Endothelial cell of umbilical vein (primary cell): ENCODE results near the gene SLC47A2. TPM values are rescaled to one million over a fixed set of nuclear protein-coding genes. Genes with fewer than 3 reads are reported as not detected.

ENCODE experiments used
- BruUV-seq: library from RNA; stranded (reverse); fragments of 400-500 nt; replicated peaks from 2 replicates; lab custom pipeline; 2021; lab: Mats Ljungman, UMichigan
- CTCF ChIA-PET: fragments of 300-600, 350-600 bp; sonication (Branson Sonifier 250); formaldehyde crosslinking; loops from one replicate; lab custom pipeline; 2021; ENCODE audit warnings: antibody characterized with exemption, inconsistent platforms; lab: Charles Lee
- POLR2A ChIA-PET: fragments of 300-600, 350-600 bp; sonication (Branson Sonifier 250); formaldehyde crosslinking; loops from one replicate; lab custom pipeline; 2021; ENCODE audit warnings: antibody characterized with exemption, inconsistent platforms; lab: Charles Lee
- DNase-seq: peaks from one replicate; pipeline ENCODE4 v3.0.0-alpha.2; 2011; ENCODE audit warnings: low read depth, low spot score
- FAIRE-seq: peaks from 2 replicates; lab custom pipeline; 2011; peaks lifted over from hg19 to GRCh38; lab: Jason Lieb, UNC
- H2AFZ ChIP-seq: 2 replicates; pipeline ENCODE4 v1.6.0; 2012; ENCODE audit warnings: low read depth, low read length, control low read depth, inconsistent platforms
- H3K27ac ChIP-seq: 2 replicates; pipeline ENCODE4 v1.5.1; 2011; ENCODE audit warnings: low read depth, mild to moderate bottlenecking, control low read depth, low read length, moderate library complexity; ENCODE audit not compliant: insufficient read depth
- H3K27me3 ChIP-seq, 2 experiments: 2 replicates each; pipeline versions ENCODE4 v1.6.0 to v1.6.1; 2011; ENCODE audit warnings: low read length in 2 of 2, mixed read lengths in 1 of 2; ENCODE audit not compliant: control insufficient read depth in 2 of 2, insufficient read depth in 2 of 2
- H3K36me3 ChIP-seq, 2 experiments: 2 replicates in 1 of 2; 3 replicates in 1 of 2; pipeline ENCODE4 v1.5.1; 2011; ENCODE audit warnings: low read length in 2 of 2, mild to moderate bottlenecking in 1 of 2, moderate library complexity in 1 of 2; ENCODE audit not compliant: control insufficient read depth in 2 of 2, insufficient read depth in 2 of 2; ENCODE audit errors: extremely low read depth in 1 of 2
- H3K4me1 ChIP-seq: 3 replicates; pipeline ENCODE4 v1.5.1; 2011; ENCODE audit warnings: mild to moderate bottlenecking, low read length; ENCODE audit not compliant: control insufficient read depth, insufficient read depth; ENCODE audit errors: extremely low read depth
- H3K4me2 ChIP-seq: 2 replicates; pipeline ENCODE4 v1.6.1; 2011; ENCODE audit warnings: low read length, control low read depth, mixed read lengths; ENCODE audit not compliant: insufficient read depth
- H3K4me3 ChIP-seq, 3 experiments: fragments of 200-600 bp in 1 of 3; sonication (generic), shearing (Covaris generic) in 1 of 3; replicated peaks in 1 of 3; 2 replicates each; pipeline ENCODE4 v1.5.1; 2011 to 2016; ENCODE audit warnings: control low read depth in 3 of 3, low read length in 3 of 3, mild to moderate bottlenecking in 2 of 3, inconsistent platforms in 1 of 3, low read depth in 1 of 3, moderate library complexity in 1 of 3; ENCODE audit not compliant: insufficient read depth in 1 of 3
- H3K79me2 ChIP-seq: 2 replicates; pipeline ENCODE4 v1.6.0; 2012; ENCODE audit warnings: low read length, inconsistent platforms; ENCODE audit not compliant: control insufficient read depth, insufficient read depth
- H3K9ac ChIP-seq: replicated peaks from 2 replicates; pipeline ENCODE3; 2011; ENCODE audit warnings: low read length, control low read depth; ENCODE audit not compliant: insufficient read depth; ENCODE audit errors: extremely low read depth
- H3K9me1 ChIP-seq: replicated peaks from 3 replicates; pipeline ENCODE4 v1.6.0; 2011; ENCODE audit warnings: mild to moderate bottlenecking, low read length; ENCODE audit not compliant: control insufficient read depth, insufficient read depth; ENCODE audit errors: extremely low read depth
- H3K9me3 ChIP-seq: replicated peaks from 2 replicates; pipeline ENCODE4 v1.5.1; 2012; ENCODE audit warnings: low read length, inconsistent platforms; ENCODE audit not compliant: control insufficient read depth, insufficient read depth
- H4K20me1 ChIP-seq: replicated peaks from 2 replicates; pipeline ENCODE3; 2011; ENCODE audit warnings: mild to moderate bottlenecking, low read length; ENCODE audit not compliant: control insufficient read depth, insufficient read depth; ENCODE audit errors: extremely low read depth
- GATA2 ChIP-seq: IDR thresholded peaks from 2 replicates; pipeline ENCODE4 v1.7.0; 2011; ENCODE audit warnings: low read depth, mild to moderate bottlenecking, moderate library complexity, mixed read lengths, low read length; ENCODE audit not compliant: insufficient read length, insufficient read depth
- MYC ChIP-seq: IDR thresholded peaks from one replicate; pipeline ENCODE4 v1.6.1; 2011; ENCODE audit warnings: mild to moderate bottlenecking, low read depth, low read length
- POLR2A ChIP-seq: IDR thresholded peaks from 2 replicates; pipeline ENCODE4 v1.6.1; 2012; ENCODE audit warnings: low read depth, mild to moderate bottlenecking, control low read depth, low read length
- dilution Hi-C: fragments of 300-500 bp; cut with MboI; formaldehyde crosslinking; loops from one replicate; pipeline ENCODE4 v1.15.0; 2019; ENCODE audit warnings: low sequenced_read_pairs; ENCODE audit not compliant: extremely low pct_ligation_motif_present
- intact Hi-C: fragments of 100-400 bp; cut with micrococcal nuclease; formaldehyde crosslinking; loops from one replicate; pipeline ENCODE4 v1.10.0; 2022
- polyA plus RNA-seq, 4 experiments: library from polyadenylated mRNA; depleted of rRNA in 3 of 4; stranded (reverse) in 3 of 4; unstranded in 1 of 4; fragments of >200 nt; gene quantifications; 2 replicates each; pipeline versions ENCODE4 v1.2.1 to v1.2.3, GENCODE V29; 2011 to 2012; ENCODE audit warnings: missing spikeins in 1 of 4
- total RNA-seq: library from RNA; stranded (reverse); gene quantifications from 2 replicates; pipeline ENCODE4 v1.2.3, GENCODE V29; 2021
- TF ChIP-seq, protein P1 (sequence below), 2 donors: IDR thresholded peaks; 1 replicate in 1 of 2; 2 replicates in 1 of 2; pipeline ENCODE4 v1.5.1; 2011; ENCODE audit warnings: low read length in 2 of 2, mild to moderate bottlenecking in 2 of 2, moderate library complexity in 2 of 2, control low read depth in 1 of 2, inconsistent platforms in 1 of 2, low read depth in 1 of 2; ENCODE audit not compliant: insufficient read depth in 1 of 2; ENCODE audit errors: extremely low read depth in 1 of 2
- TF ChIP-seq, protein P2 (sequence below): IDR thresholded peaks from 2 replicates; pipeline ENCODE4 v1.6.1; 2011; ENCODE audit not compliant: insufficient read depth, insufficient read length

Gene SLC47A2
- total and polyA plus RNA-seq, 2 donors (not counting 3 experiments of a cell fraction or from before 2014, with no cell fraction given), result not detected

DNA sequence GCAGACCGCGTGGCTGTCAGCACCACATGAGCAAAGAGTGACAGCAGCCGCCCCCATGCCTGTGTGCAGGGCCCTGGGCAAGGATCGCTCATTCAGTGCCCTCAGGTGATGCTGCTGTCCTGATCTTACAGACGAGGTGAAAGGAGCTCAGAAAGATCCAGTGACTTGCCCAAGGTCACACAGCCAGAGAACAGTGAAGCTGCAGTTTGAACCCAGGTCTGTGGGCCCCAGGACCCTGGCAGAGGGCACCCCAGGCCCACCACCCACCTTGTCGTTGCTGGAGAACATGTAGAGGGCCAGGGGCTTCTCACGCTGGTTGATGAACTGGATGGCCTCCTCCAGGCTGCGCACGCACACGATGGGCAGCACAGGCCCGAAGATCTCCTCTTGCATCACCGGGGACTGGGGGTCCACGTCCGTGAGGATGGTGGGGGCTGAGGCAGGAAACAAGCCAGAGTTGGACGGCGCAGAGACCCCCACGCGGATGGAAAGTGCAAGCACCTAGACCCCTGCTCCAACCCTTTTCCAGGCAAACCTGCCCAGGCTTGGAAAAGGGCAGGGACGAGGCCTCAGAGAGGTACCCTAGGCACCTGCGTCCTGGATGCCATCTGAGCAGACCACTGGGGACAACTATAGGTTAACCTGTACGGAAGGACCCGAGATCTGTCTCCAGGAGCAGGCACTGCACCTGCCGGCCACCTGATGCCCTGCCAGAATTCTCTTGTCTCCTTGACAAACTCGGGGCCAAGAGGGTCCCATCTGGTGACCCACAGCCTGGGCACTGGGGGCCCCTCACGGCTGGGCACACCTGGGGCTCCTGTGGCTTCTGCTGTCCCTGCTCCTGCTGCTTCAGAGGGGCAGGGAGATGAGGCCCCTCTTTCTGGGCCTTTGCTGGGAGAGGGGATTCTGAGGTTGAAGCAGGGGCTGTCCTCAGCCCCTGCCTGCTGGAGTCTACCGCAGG, 23.1 kb upstream of the SLC47A2 start:
- Histone ChIP-seq H3K9me1 (no peaks in the 10 kb centered on the region), H3K36me3 (no peaks in the 10 kb centered on the region), H3K9ac (no peak overlapping the region), H3K4me1 (peaks cover 2% of the 10 kb centered on the region), H3K4me2 (no peak overlapping the region), H4K20me1 (no peaks in the 10 kb centered on the region), H2AFZ (no peak overlapping the region), H3K79me2 (no peaks in the 10 kb centered on the region), H3K27ac (no peak overlapping the region), H3K9me3 (no peaks in the 10 kb centered on the region), H3K27me3 (no peaks in the 10 kb centered on the region), H3K4me3 (no peak overlapping the region)
- no peak for TF ChIP-seq GATA2
- TF ChIP-seq, protein P1, sequence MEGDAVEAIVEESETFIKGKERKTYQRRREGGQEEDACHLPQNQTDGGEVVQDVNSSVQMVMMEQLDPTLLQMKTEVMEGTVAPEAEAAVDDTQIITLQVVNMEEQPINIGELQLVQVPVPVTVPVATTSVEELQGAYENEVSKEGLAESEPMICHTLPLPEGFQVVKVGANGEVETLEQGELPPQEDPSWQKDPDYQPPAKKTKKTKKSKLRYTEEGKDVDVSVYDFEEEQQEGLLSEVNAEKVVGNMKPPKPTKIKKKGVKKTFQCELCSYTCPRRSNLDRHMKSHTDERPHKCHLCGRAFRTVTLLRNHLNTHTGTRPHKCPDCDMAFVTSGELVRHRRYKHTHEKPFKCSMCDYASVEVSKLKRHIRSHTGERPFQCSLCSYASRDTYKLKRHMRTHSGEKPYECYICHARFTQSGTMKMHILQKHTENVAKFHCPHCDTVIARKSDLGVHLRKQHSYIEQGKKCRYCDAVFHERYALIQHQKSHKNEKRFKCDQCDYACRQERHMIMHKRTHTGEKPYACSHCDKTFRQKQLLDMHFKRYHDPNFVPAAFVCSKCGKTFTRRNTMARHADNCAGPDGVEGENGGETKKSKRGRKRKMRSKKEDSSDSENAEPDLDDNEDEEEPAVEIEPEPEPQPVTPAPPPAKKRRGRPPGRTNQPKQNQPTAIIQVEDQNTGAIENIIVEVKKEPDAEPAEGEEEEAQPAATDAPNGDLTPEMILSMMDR (IDR thresholded peaks at IDR 0.05; ENCODE audit: extremely low read depth in 1 of 2, insufficient read depth in 1 of 2, low read depth in 1 of 2, low read length in 2 of 2), result no peak
- TF ChIP-seq, protein P2, sequence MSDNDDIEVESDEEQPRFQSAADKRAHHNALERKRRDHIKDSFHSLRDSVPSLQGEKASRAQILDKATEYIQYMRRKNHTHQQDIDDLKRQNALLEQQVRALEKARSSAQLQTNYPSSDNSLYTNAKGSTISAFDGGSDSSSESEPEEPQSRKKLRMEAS, result no peak
- no peak for TF ChIP-seq POLR2A
- no peak for TF ChIP-seq MYC
- dilution Hi-C loops, result no loop called here
- POLR2A ChIA-PET, result no interaction called here
- DNase-seq, result no peak
- intact Hi-C loops, result no loop called here
- CTCF ChIA-PET, result interaction anchor here (2.0 kb wide), 1 partner anchor 26 kb away, joined by 4 read pairs; no protein-coding TSS in a partner anchor
- no peak for FAIRE-seq
- BruUV-seq, result no TSS peak
